Left lung (tissue), 14 donors: ENCODE measurements around the gene PGK2. TPM values are rescaled to one million over a fixed set of nuclear protein-coding genes. Genes with fewer than 3 reads are reported as not detected.

Experiments used
- ATAC-seq: fragments of 200-7000 bp; cut with Tn5 transposase; one replicate; pipeline ENCODE4 v1.9.1; 2020; ENCODE audit warnings: moderate library complexity
- DNase-seq, 4 donors: peaks; one replicate each; pipeline ENCODE4 v3.0.0-alpha.2; 2013 to 2020
- H3K27ac ChIP-seq, 2 donors: fragments of 200-600 bp; sonication (generic) in 1 of 2; one replicate each; pipeline versions ENCODE4 v1.5.0 to v1.8.0; 2020 to 2021
- H3K27me3 ChIP-seq, 2 donors: fragments of 200-600 bp; sonication (generic) in 1 of 2; one replicate each; pipeline versions ENCODE4 v1.5.0 to v1.8.0; 2020 to 2021
- H3K36me3 ChIP-seq, 2 donors: fragments of 200-600 bp; sonication (generic) in 1 of 2; one replicate each; pipeline versions ENCODE4 v1.5.0 to v1.8.0; 2020 to 2021
- H3K4me1 ChIP-seq, 2 donors: fragments of 200-600 bp; one replicate each; pipeline ENCODE4 v1.8.0; 2021
- H3K4me3 ChIP-seq, 2 donors: fragments of 200-600 bp; sonication (generic) in 1 of 2; one replicate each; pipeline versions ENCODE4 v1.5.0 to v1.8.0; 2020 to 2021; ENCODE audit warnings: mild to moderate bottlenecking in 1 of 2
- H3K9me3 ChIP-seq, 2 donors: fragments of 200-600 bp; sonication (generic) in 1 of 2; one replicate each; pipeline versions ENCODE4 v1.5.0 to v1.8.0; 2020 to 2021
- CTCF ChIP-seq, 2 donors: fragments of 200-600 bp; sonication (generic) in 1 of 2; IDR thresholded peaks; one replicate each; pipeline versions ENCODE4 v1.5.0 to v1.8.0; 2021; ENCODE audit warnings: antibody characterized with exemption in 2 of 2
- intact Hi-C, 2 donors: fragments of 100-400 bp; cut with DNase I; formaldehyde crosslinking; loops; one replicate each; pipeline versions ENCODE4 v1.11.2 to v1.14.2; 2022
- long read RNA-seq, 12 donors: library from polyadenylated mRNA in 2 of 12; unstranded in 2 of 12; transcript quantifications; one replicate each; pipeline ENCODE4 v2.0.0 and lab custom pipeline, GENCODE V29; 2019 to 2026
- polyA plus RNA-seq, 6 donors: library from polyadenylated mRNA; unstranded; fragments of 120-200 nt; gene quantifications; one replicate each; pipeline ENCODE4 v1.2.1, GENCODE V29; 2013; ENCODE audit not compliant: insufficient read length in 6 of 6
- total RNA-seq, 2 donors: library from RNA; stranded (reverse); fragmentation: NEBNext Ultra II Directional; extraction: Animal tissue kit (Norgen Biotek cat#: 25700); gene quantifications; one replicate each; pipeline ENCODE4 v1.2.1, GENCODE V29; 2021
- donor health status: DM: no; HTN: yes; CAD: no.
- donor health status: DM: no; HTN: no; CAD: no.

The PGK2 gene
- total RNA-seq (not detected), polyA plus RNA-seq (under 1 TPM in 1 of 6 donors, not detected in 5; 0.08 TPM)
- long read RNA-seq, donor 1 = 0 reads
- long read RNA-seq, donor 2 = 0 reads
- long read RNA-seq, donor 3 = 0 reads
- long read RNA-seq, donor 4 = 0 reads
- long read RNA-seq, donor 5 = 0 reads
- long read RNA-seq, donor 6 = 0 reads
- long read RNA-seq, donor 7 = 0 reads
- long read RNA-seq, donor 8 = 0 reads
- long read RNA-seq, donor 9 = 0 reads
- long read RNA-seq, donor 10 = 0 reads
- long read RNA-seq, donor 11, partial matches to known transcripts = 0 of 1 reads
- long read RNA-seq, donor 11, other reads (novel, unspliced or antisense) = 0 of 1 reads
- long read RNA-seq, donor 12 = 0 reads

- no peaks in the 10 kb centered on the region for H3K27me3 ChIP-seq
- ATAC-seq (no peak), DNase-seq (no peak)
- H3K4me3 ChIP-seq = no peak within 1 kb of the TSS
- H3K4me1 ChIP-seq = no peaks in the 10 kb centered on the region
- no peak within 1 kb of the TSS for H3K27ac ChIP-seq
- intact Hi-C loops = no loop called here
- no peaks in the 10 kb centered on the region for H3K36me3 ChIP-seq
- TF ChIP-seq CTCF (IDR thresholded peaks at IDR 0.05) = no peak
- H3K9me3 ChIP-seq = no peaks in the 10 kb centered on the region
Measured at GRCh38 chr6:49787176-49787575, at the start of gene PGK2. Gene PGK2 (minus strand): TSS chr6:49787285. CDS start chr6:49787187, 98 bp downstream.

DNA sequence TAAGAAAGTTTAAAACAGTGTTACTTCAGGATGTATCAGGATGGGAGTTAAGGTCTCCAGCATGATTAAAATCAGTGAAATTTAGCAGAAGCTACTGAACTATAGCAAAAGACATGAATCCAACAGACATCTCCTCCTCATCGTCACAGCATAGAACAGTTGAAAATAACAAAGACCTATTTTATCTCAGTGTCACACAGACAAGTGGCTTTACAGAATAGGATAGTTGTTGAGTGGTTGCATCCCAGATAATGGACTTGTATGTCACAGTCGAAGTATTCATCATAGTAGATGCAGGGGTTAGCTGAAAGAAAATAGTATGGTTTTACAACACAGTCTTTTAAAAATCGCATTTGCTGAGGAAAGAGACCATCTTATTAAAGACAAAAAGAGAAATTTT, 48.1 kb upstream of the PGK2 start:
- Histone ChIP-seq H3K4me3 (no peak overlapping the region), H3K36me3 (no peaks in the 10 kb centered on the region), H3K9me3 (no peaks in the 10 kb centered on the region), H3K27me3 (no peaks in the 10 kb centered on the region), H3K27ac (no peak overlapping the region), H3K4me1 (no peaks in the 10 kb centered on the region)
- DNase-seq = no peak
- ATAC-seq = no peak
- TF ChIP-seq CTCF (IDR thresholded peaks at IDR 0.05) = no peak
- intact Hi-C loops = no loop called here

GRCh38 chr6:49833386-49833785, 46.3 kb upstream of the PGK2 start:
- no peak overlapping the region for H3K27ac ChIP-seq
- no peaks in the 10 kb centered on the region for H3K36me3 ChIP-seq
- H3K27me3 ChIP-seq = no peaks in the 10 kb centered on the region
- TF ChIP-seq CTCF (IDR thresholded peaks at IDR 0.05) = no peak
- no peak for DNase-seq
- H3K9me3 ChIP-seq = no peaks in the 10 kb centered on the region
- no peak for ATAC-seq
- H3K4me3 ChIP-seq = no peak overlapping the region
- intact Hi-C loops = no loop called here
- no peaks in the 10 kb centered on the region for H3K4me1 ChIP-seq

DNA sequence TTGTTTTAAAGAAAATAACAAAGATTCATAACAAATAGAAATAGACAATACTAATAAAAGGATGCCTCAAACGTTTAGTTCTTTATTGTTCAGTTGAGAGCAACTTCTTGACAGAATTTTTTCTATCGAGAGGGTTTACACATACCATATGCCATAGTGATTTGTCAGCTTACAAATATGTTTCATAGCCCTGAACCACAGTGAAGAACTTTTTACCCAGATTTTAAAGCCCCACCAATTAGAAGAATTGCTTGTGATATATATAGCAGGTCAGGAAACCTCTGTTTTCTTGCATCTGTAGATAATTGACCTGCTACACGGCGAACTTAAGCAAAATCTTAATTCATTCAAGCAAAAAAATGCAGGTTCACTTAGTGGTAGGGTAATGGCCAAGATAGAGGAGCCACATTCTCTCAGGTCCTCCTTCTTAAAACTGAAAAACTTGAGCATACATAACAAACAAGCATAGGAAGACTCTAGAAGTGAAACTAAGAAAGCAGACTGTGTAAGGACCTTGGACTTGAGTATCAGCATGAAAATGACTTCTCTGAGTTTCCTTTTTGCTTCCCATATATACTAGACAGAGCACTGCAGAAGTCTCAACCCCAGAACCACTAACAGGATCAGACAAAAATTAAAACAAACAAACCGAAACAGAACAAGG, 39.8 kb upstream of the PGK2 start:
- H3K9me3 ChIP-seq = no peaks in the 10 kb centered on the region
- intact Hi-C loops = no loop called here
- no peak for DNase-seq

More for the DNA sequence above, 39.8 kb upstream of the PGK2 start:
- ATAC-seq = no peak
- H3K36me3 ChIP-seq = no peaks in the 10 kb centered on the region
- H3K4me3 ChIP-seq = no peak overlapping the region
- no peak for TF ChIP-seq CTCF (IDR thresholded peaks at IDR 0.05)
- no peaks in the 10 kb centered on the region for H3K27me3 ChIP-seq
- no peaks in the 10 kb centered on the region for H3K4me1 ChIP-seq
- no peak overlapping the region for H3K27ac ChIP-seq
